Limb (tissue), 2 donors: ENCODE data around the gene GULP1.
"Not testable (repeated sequence)": the region's sequence is repeated elsewhere in the genome, so short reads cannot be mapped to it uniquely, and the experiment has no call there.

ENCODE experiments used
- DNase-seq, 2 donors: peaks; one replicate each; pipeline ENCODE4 v3.0.0-alpha.2; 2016; ENCODE audit errors: extremely low spot score in 2 of 2

GULP1 gene, protein sequence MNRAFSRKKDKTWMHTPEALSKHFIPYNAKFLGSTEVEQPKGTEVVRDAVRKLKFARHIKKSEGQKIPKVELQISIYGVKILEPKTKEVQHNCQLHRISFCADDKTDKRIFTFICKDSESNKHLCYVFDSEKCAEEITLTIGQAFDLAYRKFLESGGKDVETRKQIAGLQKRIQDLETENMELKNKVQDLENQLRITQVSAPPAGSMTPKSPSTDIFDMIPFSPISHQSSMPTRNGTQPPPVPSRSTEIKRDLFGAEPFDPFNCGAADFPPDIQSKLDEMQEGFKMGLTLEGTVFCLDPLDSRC

DNA sequence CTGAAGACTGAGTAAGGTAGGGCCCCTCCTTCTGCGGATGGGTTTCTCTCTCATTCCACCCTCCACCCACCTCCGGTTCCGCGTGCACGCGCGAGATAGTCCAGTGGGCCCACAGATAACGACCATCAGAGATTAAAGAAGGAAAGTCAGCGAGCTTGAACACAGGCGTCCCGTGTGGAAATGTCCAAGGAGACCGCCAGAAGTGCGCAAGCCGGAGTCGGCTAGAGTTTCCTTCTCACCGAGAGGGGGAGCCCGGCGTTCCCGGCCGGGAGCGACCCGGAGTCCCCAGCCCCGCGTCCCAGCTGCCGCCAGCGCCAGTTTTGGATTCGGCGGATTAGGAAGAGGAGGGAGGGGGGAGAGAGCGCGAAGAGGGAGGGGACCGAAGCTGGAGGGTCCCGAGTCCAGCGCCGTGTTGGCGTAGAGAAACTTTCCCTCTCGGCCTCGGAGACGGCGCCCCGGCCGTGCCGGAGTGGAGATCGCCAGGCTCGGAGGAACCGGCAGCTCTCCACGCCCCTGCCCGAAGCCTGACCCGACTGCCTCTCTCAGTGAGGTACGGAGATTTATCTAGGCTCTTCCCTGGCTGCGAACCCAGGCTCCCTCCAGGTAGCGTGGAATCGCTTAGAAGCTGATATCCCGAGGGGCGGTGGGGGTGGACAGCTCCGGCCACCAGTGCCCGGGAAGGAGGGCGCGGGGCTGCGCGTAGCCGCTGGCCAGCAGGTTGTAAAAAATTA is at the start of gene GULP1:
TSS of gene GULP1 (plus strand) at position 258 of the 731 bp plus-strand sequence. CDS start 185,829 bp downstream, outside the sequence.
- peak; percentile 89 to 90 for DNase-seq

DNA sequence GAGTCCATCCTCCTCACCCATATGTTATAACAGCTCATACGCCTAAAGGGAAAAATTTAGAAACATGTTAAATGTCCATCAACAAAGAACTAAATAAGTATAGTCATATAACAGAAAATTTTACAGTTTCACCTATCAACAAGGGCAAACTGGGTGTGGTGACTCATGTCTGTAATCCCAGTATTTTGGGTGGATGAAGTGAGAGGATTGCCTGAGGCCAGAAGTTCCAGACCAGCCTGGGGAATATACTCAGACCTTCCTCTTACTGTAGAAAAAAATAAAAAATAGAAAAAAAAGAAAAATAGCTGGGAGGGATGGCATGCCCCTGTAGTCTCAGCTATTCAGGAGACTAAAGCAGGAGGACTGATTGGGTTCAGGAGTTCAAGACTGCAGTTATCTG is 48.3 kb upstream of the GULP1 start:
- no peak for DNase-seq

DNA sequence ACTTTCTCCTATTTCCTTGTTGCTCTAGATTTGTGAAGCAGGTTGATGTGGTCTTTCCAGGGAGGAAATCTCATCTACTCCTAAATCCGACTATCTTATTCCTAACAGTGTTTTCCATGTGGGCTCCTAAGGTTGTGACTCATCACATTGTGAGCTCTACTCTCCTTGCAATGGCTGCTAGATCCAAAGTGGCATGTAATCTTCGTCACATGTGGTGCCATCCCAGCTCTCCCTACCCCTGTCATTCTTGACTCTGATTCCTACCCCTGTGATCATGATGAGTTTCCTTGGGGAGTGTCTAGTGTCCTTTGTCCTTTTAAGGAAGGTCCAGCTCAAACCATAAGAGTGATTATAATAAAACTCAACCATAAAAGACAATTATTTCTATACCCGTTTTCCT is 47.3 kb upstream of the GULP1 start:
- DNase-seq, result no peak

GRCh38 chr2:188245230-188245629 is 46.4 kb upstream of the GULP1 start:
- no peak for DNase-seq

DNA sequence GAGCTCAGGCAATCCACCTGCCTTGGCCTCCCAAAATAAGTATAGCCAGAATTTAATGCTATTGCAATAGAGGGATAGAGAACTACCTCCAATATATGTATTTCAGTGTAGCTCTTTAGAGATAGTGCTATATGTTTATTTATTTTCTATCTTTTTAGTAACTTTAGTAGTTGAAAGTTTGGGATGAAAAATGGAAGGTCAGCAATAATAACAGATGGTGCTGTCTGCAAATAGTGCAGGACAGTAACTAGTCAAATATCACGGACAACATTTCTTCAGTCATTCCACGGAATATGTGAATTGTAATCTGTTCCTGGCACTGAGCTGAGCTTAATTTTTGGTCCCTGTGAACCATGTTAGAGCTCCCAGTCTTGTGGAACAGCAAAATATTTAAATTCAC is 43.2 kb upstream of the GULP1 start:
- no peak for DNase-seq

DNA sequence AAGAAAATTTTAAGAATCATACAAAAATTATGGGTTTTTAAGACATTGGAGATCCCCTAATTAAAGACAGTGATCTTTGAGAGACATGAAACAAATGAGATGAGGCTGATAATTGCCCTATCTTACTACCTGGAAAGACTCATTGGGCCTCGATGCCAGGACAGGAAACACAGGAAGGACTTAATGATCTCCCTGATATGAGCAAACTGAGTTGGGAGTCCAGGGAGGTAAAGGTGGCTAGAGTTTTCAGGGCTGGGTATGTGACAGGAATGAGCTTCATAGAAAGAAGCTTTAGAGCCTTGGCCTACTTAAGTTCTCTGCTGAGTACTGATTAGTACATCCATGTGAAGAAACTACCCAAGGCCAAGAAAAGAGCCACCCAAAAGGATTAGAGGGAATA is 40.6 kb upstream of the GULP1 start:
- DNase-seq, result no peak

DNA sequence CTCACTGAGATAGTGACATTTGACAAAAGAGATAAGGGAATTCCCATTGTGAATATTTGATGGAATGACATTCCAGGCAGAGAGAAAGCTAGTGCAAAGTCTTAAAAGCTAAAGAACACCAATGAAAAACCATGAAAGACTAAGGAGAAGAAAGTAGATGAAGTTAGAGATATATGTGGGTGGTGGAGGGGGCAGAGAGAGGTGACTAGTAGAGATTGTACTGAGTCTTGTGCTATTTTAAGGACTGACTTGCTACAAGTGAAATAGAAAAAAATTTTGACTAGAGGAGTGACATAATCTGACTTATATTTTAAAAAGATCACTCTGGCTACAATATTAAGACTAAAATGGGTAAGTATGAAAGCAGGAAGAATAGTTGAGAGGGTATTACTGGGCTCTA is 35.3 kb upstream of the GULP1 start:
- no peak for DNase-seq

- DNase-seq, result no peak
Observed at GRCh38 chr2:188265315-188265714, 26.4 kb upstream of the GULP1 start.

DNA sequence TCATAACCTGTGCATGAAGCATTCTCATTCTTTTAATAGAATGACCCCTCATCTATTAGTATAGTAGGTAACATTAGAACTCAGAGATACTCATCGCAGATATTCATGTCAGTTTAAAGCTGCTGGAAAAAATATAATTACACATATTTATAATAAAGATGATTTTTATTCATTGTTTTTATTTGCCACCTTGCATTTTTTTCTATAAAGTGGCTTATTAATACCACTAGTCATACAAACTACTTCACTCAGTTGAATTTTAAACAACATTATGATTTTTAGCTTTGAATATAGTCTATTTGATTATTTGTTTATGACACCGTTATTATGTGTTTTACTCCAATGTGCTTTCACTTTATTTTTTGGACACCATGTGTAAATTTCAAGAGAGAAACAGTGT is 23.9 kb upstream of the GULP1 start:
- DNase-seq, result no peak

DNA sequence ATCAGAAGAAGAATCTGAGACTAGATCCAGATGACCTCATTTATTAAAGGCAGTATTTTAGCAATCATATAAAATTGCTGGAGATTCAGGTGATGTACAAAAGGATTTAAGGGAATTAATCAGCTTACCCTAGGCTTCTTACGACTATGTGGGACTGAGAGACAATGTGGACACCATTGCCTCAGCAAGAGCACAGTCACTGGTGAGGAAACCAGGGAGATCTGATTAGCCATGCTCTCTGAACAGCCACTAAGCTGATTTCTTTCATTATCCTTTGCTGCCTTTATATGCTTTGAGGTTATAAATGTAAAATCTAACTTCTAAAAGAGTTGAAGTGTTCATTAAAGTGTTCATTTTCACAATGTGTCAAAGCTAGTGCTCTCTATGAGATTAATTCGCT is 22.7 kb upstream of the GULP1 start:
- no peak for DNase-seq

GRCh38 chr2:188272121-188272520 is 19.6 kb upstream of the GULP1 start:
- DNase-seq, result no peak

DNA sequence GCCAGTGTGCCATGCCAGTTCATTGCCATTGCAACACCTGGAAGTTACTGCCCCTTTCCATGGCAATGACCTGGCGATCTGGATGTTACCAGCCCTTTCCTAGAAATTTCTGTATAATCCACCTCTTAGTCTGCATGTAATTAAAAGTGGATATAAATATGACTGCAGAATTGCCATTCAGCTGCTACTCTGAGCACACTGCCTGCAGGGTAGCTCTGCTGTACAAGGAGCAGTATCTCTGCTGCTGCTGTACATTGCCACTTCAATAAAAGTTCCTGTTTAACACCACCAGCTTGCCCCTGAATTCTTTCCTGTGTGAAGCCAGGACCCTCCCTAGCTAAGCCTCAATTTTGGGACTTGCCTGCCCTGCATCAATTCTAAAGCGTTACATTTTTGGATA is 17.4 kb upstream of the GULP1 start:
- DNase-seq, result no peak

DNA sequence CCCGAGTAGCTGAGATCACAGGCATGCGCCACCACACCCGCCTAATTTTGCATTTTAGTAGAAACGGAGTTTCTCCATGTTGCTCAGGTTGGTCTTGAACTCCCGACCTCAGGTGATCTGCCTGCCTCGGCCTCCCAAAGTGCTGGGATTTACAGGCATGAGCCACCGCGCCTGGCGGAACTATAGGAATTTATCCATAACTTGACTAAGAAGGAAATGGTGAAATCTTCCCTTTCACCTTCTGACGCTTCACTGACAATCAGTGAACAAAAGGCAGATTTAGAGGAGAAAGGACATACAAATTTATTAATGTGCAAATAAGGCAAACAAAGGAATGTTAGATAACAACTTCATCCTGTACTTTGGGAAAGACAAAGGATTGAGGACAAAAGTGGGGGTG is 15.4 kb upstream of the GULP1 start:
- DNase-seq, result no peak

DNA sequence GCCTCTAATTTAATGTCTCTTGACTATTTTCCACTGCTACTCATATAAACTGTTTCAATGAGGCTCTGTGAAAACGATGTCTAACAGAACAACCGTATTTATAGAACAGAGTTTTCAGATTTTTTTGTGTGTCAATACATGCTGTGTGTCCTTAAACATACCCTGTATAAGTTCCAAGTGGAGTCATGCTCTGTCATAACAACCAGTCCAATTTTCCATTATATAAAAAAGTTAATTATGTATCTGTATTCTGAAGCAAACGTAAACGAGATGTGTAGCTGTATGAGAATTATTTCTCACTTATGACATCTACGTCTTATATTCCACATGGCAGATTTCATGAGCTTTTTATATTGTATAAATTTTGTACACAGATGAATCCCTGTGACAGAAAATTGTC is 13.9 kb upstream of the GULP1 start:
- DNase-seq, result no peak

GRCh38 chr2:188278388-188279092 is 13.1 kb upstream of the GULP1 start:
- no peak for DNase-seq

- no peak for DNase-seq
Observed at GRCh38 chr2:188279093-188279445, 12.6 kb upstream of the GULP1 start.

DNA sequence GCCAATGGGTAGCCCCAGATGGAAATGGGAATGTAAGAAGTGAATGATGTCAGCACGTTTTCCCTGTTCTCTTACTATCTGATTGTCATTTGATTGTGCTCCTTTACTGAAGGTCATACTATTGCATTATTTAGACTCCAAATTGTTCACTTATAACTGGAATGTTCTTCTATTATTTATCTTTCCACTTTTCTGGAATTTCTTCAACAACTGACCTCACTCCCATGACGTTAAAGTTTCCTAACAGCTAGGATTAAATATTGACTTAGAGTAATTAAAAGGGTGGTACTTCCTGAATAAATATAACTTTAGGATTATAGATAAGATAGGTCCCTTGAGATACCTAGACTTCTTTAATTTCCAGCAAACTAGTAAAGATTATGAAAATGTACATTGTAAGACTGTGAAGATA is 10.9 kb upstream of the GULP1 start:
- no peak for DNase-seq

DNA sequence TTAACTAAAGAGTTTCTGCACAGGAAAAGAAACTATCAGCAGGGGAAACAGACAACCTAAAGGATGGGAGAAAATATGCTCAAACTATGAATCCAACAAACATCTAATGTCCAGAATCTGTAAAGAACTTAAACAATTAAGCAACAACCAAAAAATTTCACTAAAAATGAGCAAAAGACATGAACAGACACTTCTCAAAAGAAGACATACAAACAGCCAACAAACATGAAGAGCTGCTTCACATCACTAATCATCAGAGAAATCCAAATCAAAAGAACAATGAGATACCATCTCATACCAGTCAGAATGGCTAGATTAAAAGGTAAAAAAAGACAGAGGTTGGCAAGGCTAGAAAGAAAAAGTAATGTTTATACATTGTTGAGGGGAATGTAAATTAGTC is 8.8 kb upstream of the GULP1 start:
- DNase-seq, result no peak

- not testable (repeated sequence) for DNase-seq
Observed at GRCh38 chr2:188284251-188284650, 7.4 kb upstream of the GULP1 start.

- no peak for DNase-seq
Observed at GRCh38 chr2:188285049-188285448, 6.6 kb upstream of the GULP1 start.

GRCh38 chr2:188285774-188286173 is 5.9 kb upstream of the GULP1 start:
- DNase-seq, result no peak

DNA sequence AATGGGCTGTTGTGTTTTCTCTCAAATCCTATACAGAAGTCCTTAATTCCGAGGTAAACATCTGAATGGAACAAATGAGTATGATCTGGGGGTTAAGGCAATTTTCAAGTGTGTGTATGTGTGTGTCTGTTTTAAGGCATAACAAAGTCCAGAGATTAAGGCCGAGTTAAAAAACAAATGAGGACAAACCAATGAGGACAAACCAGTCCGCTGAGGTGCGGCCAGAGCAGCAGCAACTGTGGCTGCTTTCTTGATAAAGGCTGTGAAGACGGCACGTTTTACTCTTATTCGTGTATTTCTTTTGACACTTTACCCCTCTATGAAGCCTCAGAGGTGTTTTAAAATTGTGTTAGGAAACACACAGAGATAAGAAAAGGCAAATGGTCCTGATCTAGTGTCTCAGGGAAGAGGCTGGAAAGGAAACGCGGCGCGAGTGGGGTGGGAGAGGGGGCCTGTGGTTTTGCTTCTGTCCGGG is 495 bp upstream of the GULP1 start:
- no peak for DNase-seq
